Stimulated activated naive B cell treated with anti-CD40 and anti-IgM and Interleukin-4, amounts not matched to agents 10 μg/mL and 1 μg/mL and 100 μg/mL, for 72 hours (primary cell): Measurements from ENCODE around the gene RBM8A.
A peak's percentile ranks its signal among the peaks of the same experiment; 100 is the strongest.

Experiments
- ATAC-seq, 2 donors: fragments of 150-1000 bp; cut with Tn5 transposase; replicated peaks; 2 replicates each; pipeline ENCODE4 v1.10.0; 2021; ENCODE audit warnings: moderate library complexity in 1 of 2
- DNase-seq: peaks from one replicate; pipeline ENCODE4 v3.0.0; 2021
- H3K27ac Mint-ChIP-seq: one replicate; pipeline ENCODE4 v1.8.0; 2022; ENCODE audit warnings: mild to moderate bottlenecking, mixed read lengths
- H3K27me3 Mint-ChIP-seq, 2 donors: one replicate each; pipeline ENCODE4 v1.8.0; 2022; ENCODE audit warnings: mixed read lengths in 2 of 2
- H3K36me3 Mint-ChIP-seq, 2 donors: one replicate each; pipeline ENCODE4 v1.8.0; 2022; ENCODE audit warnings: mixed read lengths in 2 of 2, mild to moderate bottlenecking in 1 of 2
- H3K4me1 Mint-ChIP-seq, 2 donors: one replicate each; pipeline ENCODE4 v1.8.0; 2022; ENCODE audit warnings: mixed read lengths in 2 of 2, mild to moderate bottlenecking in 1 of 2
- H3K4me3 Mint-ChIP-seq, 2 donors: one replicate each; pipeline ENCODE4 v1.8.0; 2022; ENCODE audit warnings: mild to moderate bottlenecking in 2 of 2, mixed read lengths in 2 of 2, moderate library complexity in 1 of 2
- H3K9me3 Mint-ChIP-seq, 2 donors: one replicate each; pipeline ENCODE4 v1.8.0; 2022; ENCODE audit warnings: mixed read lengths in 2 of 2, mild to moderate bottlenecking in 1 of 2

RBM8A gene

DNA sequence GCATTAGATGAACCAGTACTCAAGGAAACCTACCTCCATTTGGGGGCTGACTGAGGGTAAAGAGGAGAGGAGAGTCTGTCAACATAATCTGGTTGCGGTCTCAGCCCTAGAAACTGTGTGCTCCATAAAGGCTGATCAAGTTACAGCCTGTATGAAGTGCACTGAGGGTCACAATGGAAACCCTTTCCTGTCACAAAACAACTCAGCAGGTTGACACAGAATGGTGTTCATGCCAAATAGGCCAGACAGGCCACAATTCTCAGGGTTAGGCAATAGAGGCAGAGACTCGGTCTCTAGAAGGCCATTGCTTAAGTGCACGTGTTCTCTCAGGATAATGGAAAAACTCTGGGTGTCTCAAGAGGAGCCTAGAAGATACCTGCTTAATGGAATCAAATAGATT, 37.6 kb downstream of the RBM8A start:
- H3K4me3 Mint-ChIP-seq, result no peak overlapping the region
- ATAC-seq (no peak), DNase-seq (no peak)
- peaks cover 6 to 8% of the 10 kb centered on the region in 2 donors for H3K27me3 Mint-ChIP-seq
- peaks cover 9 to 23% of the 10 kb centered on the region in 2 donors for H3K4me1 Mint-ChIP-seq
- no peak overlapping the region for H3K27ac Mint-ChIP-seq
- peaks cover 2 to 7% of the 10 kb centered on the region in 2 donors for H3K36me3 Mint-ChIP-seq
- H3K9me3 Mint-ChIP-seq, result no peaks in the 10 kb centered on the region

DNA sequence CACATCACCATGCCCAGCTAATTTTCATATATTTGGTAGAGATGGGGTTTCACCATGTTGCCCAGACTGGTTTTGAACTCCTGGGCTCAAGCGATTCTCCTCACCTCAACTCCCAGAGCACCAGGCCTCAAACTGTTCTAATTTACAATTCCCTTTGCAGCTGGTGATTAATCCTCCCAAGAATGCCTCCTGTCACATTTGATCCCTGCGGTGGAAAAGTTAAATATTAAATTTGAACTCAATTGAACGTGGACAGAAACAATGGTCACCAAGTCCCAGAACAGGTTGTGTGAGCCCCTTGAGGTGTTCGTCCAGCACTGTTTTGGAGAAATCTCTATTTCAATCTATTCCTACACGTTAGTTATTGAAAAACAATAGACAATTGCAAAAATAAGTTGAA, 39.7 kb downstream of the RBM8A start:
- Mint-ChIP-seq H3K36me3 (no peaks in the 10 kb centered on the region), H3K4me1 (peaks cover 12 to 31% of the 10 kb centered on the region in 2 donors), H3K27me3 (peaks cover 15 to 21% of the 10 kb centered on the region in 2 donors), H3K27ac (no peak overlapping the region), H3K4me3 (no peak overlapping the region), H3K9me3 (no peaks in the 10 kb centered on the region)
- DNase-seq (no peak), ATAC-seq (no peak)

DNA sequence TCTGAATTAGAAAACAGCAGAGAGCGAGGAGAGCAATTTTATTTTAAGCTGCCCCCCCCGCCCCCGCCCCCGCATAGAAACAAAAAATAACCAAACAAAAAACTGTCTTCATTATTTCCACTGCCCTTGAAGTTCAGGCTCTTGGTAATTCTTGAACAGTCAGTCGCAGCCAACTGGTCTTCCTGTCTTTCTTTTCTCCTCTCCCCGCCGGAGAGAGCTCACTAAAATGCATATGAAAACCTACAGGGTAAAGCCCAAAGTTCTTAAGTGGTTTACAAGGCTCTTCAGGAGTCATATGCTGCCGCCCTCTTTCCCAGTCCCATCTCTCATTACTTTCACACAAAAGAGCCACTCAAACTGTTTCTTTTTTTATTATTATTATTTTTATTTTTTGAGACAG, 40.5 kb downstream of the RBM8A start:
- peaks cover 16 to 21% of the 10 kb centered on the region in 2 donors for H3K27me3 Mint-ChIP-seq
- H3K27ac Mint-ChIP-seq, result peak overlapping the region; percentile 71

DNA sequence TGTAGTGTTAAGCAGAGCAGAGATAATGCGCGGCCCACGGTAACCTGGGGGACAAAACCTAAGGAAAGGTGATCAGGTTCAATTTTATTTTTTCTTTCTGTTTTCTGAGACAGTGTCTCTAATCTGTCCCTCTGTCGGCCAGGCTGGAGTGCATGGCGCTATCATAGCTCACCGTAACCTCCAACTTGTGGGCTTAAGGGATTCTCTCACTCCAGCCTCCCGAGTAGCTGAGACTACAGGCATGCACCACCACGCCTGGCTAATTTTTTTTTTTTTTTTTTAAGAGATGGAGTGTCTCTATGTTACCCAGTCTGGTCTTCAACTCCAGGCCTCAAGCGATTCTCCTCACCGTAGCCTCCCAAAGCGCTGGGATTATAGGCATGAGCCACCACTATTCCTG, 40.9 kb downstream of the RBM8A start:
- Mint-ChIP-seq H3K4me3 (peak overlapping the region; percentile 67 to 89), H3K4me1 (peaks cover 12 to 36% of the 10 kb centered on the region in 2 donors), H3K9me3 (no peaks in the 10 kb centered on the region), H3K27ac (no peak overlapping the region), H3K27me3 (peaks cover 16 to 21% of the 10 kb centered on the region in 2 donors), H3K36me3 (no peaks in the 10 kb centered on the region)
- DNase-seq, result no peak
- no peak for ATAC-seq

More for the DNA sequence above, 40.5 kb downstream of the RBM8A start:
- Mint-ChIP-seq H3K4me1 (peaks cover 12 to 36% of the 10 kb centered on the region in 2 donors), H3K4me3 (peak overlapping the region in 1 of 2 donors; percentile 55), H3K36me3 (no peaks in the 10 kb centered on the region), H3K9me3 (no peaks in the 10 kb centered on the region)
- DNase-seq (no peak), ATAC-seq (no peak)

DNA sequence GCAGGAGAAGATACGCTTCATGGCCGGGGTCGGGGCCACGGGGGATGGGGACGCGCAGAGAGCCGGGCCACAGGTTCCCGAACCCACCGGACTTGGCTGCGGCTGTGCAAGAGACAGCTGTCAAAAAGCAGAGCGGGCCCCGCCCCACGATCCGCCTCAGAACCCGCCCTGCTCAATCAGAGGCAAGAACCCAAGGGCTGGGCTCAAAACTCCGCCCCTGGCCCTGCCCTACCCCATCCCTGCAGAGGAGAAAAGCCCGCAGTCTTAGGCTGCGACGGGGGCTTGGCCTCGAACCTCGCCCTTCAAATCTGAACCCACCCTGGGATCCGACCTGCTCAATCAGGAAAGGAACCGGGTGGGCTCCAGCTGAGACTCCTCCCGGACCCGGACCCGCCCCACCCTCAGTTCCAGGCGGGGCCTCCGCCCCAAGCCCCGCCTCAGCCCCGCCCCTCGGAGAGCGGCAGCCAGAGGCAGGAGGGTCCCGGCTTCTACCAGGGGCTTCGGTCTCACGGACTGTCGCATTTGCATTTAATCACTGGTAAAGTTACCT, 41.5 kb downstream of the RBM8A start, which contains the start of gene ANKRD35:
Gene ANKRD35, minus strand, starts transcription at position 129 of the 550 bp plus-strand sequence. Its CDS starts 108 bp downstream, at position 21.
- H3K27ac Mint-ChIP-seq, result peak within 1 kb of the TSS; percentile 5
- DNase-seq (peak; percentile 81), ATAC-seq (peak; percentile 100)
- H3K9me3 Mint-ChIP-seq, result no peaks in the 10 kb centered on the region
- peaks cover 12 to 36% of the 10 kb centered on the region in 2 donors for H3K4me1 Mint-ChIP-seq
- H3K36me3 Mint-ChIP-seq, result no peaks in the 10 kb centered on the region
- peaks cover 16 to 21% of the 10 kb centered on the region in 2 donors for H3K27me3 Mint-ChIP-seq
- peak within 1 kb of the TSS; percentile 67 to 89 for H3K4me3 Mint-ChIP-seq

DNA sequence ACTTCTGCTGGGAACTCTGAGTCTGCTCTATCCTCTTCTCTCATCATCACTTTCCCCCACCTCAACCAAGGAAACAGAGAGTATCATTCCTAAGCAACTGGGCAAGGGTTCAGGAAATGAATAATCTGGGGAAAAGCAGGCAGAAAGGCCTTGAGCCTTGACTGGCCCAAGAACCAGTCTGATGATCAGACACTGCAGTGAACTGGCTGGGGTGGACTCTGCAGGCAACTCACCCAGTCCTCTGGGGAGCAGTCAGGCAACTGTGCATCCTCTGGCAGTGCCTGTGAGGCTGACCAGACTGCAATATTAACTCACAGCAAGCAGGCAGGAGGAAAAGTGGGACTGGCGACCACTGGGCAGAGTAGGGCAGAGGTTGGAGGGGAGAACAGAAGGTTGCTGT, 42.6 kb downstream of the RBM8A start:
- Mint-ChIP-seq H3K27ac (peak overlapping the region; percentile 5), H3K4me1 (peaks cover 12 to 36% of the 10 kb centered on the region in 2 donors), H3K4me3 (peak overlapping the region; percentile 9 to 67), H3K27me3 (peaks cover 16 to 21% of the 10 kb centered on the region in 2 donors), H3K9me3 (no peaks in the 10 kb centered on the region), H3K36me3 (no peaks in the 10 kb centered on the region)
- ATAC-seq, result no peak
- DNase-seq, result no peak

DNA sequence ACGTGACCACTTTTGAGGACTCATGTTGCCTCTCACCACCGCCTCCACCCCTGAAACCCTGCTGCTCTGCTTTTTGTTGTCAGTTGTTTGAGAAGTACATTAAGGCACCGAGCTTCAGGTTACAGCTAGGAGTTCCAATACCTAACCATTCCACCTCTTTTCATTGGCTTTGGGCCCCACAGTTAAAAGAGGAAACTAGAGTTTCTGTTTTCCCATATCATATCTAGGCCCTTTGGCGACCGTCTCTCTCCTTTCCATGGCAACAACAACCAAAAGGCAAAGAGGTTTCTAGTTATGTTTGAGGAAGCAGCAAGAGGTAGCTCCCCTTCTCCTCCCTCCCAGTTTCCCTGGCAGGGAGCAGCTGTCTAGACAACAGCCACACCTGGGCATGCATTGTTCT, 47.5 kb downstream of the RBM8A start:
- Mint-ChIP-seq H3K36me3 (no peaks in the 10 kb centered on the region), H3K4me1 (peaks cover 4 to 14% of the 10 kb centered on the region in 2 donors), H3K9me3 (no peaks in the 10 kb centered on the region), H3K27me3 (peaks cover 24% of the 10 kb centered on the region in 2 donors), H3K4me3 (no peak overlapping the region), H3K27ac (no peak overlapping the region)
- DNase-seq (no peak), ATAC-seq (no peak)

DNA sequence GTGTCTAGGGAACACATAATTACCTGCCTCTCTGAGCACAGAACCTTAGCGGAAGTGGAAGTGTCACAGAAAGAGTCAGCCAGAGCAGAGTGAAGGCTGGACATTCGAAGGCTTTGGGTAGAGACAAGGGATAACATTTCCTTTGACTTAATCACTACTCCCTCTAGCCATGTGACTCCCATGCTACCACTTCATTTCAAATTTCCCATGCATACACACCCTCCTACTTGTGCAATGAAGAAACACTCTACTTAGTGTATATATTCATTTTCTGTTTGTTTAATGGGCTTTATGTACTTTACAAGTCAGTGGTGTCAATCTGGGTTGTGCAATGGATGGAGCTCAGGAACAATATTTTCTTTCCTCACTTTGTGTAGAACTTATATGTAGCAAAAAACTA, 48.6 kb downstream of the RBM8A start:
- H3K36me3 Mint-ChIP-seq, result no peaks in the 10 kb centered on the region
- H3K27me3 Mint-ChIP-seq, result peaks cover 16 to 22% of the 10 kb centered on the region in 2 donors
- H3K27ac Mint-ChIP-seq, result no peak overlapping the region
- H3K4me1 Mint-ChIP-seq, result peaks cover 2 to 11% of the 10 kb centered on the region in 2 donors
- H3K9me3 Mint-ChIP-seq, result no peaks in the 10 kb centered on the region
- ATAC-seq (no peak), DNase-seq (no peak)
- H3K4me3 Mint-ChIP-seq, result no peak overlapping the region

DNA sequence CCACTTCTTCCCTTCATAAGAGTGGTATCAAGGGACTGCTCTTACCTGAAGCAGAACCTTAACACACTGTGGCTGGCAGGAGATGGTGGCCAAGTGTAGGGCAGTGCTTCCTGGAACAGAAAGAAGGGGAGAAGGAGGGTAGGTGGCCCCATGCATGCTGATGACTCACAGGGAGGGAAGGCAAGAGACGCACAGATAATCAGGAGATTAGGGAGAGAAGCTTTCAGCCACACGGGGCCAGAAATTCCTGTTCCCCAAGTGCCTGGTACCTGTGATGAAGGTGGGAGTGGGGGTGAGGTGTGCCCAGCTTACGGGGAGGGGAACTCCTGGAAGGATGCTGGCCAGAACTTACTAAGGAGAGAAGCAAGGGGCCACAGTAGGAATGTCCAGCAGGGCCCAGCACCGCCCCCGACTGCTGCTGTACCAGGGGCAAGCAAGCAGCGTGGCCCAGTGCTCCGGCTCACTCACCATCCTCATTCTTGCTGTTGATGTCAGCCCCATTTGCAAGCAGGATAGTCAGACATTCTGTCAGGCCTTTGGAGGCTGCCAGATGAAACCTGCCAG, 49.3 kb downstream of the RBM8A start:
- Mint-ChIP-seq H3K9me3 (no peaks in the 10 kb centered on the region), H3K27ac (no peak overlapping the region), H3K36me3 (no peaks in the 10 kb centered on the region), H3K4me1 (peaks cover 0 to 10% of the 10 kb centered on the region in 2 donors), H3K4me3 (no peak overlapping the region), H3K27me3 (peaks cover 18 to 24% of the 10 kb centered on the region in 2 donors)
- no peak for DNase-seq
- no peak for ATAC-seq

DNA sequence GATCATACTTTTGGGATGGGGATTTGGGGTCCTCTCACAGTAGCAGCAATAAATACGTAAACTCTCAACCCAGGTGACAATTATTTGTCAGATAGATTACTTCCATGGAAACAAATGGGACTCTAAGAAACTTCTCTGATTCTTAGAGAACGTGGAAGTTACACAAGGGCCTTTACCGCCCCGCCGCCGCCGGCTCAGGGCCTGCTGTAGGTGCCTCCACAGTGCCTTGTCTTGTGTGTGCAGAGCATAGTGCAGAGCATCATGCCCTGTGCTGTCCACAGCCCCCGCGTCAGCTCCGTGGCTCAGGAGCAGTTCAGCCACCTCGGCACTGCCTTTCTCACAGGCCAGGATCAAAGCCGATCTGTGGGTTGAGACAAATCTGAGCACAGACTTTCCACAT, 52.6 kb downstream of the RBM8A start:
- Mint-ChIP-seq H3K4me3 (no peak overlapping the region), H3K9me3 (no peaks in the 10 kb centered on the region), H3K36me3 (no peaks in the 10 kb centered on the region), H3K27me3 (peaks cover 25 to 32% of the 10 kb centered on the region in 2 donors), H3K4me1 (peaks cover 13 to 20% of the 10 kb centered on the region in 2 donors), H3K27ac (no peak overlapping the region)
- DNase-seq, result no peak
- no peak for ATAC-seq

DNA sequence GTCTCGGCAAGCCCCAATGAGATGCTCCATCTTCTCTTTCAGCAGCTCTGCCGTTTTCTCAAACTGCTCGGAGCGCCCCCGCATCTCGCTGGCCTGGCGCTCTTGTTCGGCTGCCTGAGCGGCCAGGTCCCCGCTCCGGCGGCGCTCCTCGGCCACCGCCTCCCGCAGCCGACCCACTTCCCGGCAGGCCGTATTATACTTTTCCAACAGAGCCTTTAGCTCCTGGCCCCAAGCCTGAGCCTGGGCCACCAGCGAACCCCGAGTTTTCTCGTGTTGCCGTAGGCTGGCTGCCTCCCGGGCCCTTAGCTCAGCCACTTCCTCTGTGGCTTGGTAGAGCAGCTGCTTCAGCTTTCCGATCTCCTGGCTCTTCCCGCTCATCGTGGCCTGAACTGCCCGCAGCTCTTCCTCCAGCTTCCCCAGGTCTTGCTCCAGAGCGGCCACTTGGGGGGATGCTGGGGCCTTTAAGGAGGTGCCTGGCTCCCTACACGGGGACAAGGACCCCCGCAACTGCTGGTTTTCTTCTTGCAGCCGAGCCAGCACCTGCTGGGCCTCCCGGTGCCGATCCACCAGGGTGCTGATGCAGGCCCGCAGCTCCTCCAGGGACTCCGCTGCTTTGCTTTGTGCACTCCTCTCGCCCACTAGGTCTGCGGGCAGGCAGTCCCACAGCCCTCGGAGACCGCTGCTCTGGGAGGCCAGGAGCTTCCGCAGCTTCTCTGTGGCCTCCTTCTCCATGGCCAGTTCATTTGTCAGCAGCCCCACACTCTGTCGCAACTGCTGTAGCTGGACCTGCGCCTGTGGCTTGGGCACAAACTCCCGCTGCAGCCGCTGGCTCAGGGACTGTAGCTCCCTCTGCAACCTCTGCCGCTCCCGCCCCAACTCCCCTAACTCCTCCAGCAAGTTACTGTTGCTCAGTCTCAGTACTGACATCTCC, 55.0 kb downstream of the RBM8A start:
- DNase-seq (peak; percentile 13), ATAC-seq (peak; percentile 83 to 85)
- no peaks in the 10 kb centered on the region for H3K36me3 Mint-ChIP-seq
- H3K27ac Mint-ChIP-seq, result peak overlapping the region; percentile 59
- peaks cover 25 to 36% of the 10 kb centered on the region in 2 donors for H3K27me3 Mint-ChIP-seq
- H3K4me3 Mint-ChIP-seq, result peak overlapping the region; percentile 78 to 81
- peaks cover 13 to 20% of the 10 kb centered on the region in 2 donors for H3K4me1 Mint-ChIP-seq
- H3K9me3 Mint-ChIP-seq, result no peaks in the 10 kb centered on the region
